Measurements from ENCODE around the gene TBL1X.
A peak's percentile ranks its signal among the peaks of the same experiment; 100 is the strongest.

The TBL1X gene

GRCh38 chrX:9622128-9622527, 157.3 kb downstream of the TBL1X start:
- DNase-seq (ENCODE audit: low read depth, low spot score), result no peak

- DNase-seq (ENCODE audit: low read depth, low spot score), result no peak
Observed at GRCh38 chrX:9626379-9626778, 161.5 kb downstream of the TBL1X start.

- DNase-seq (ENCODE audit: low read depth, low spot score), result no peak
Observed at GRCh38 chrX:9627922-9628321, 163.1 kb downstream of the TBL1X start.

- peak; percentile 77 for DNase-seq (ENCODE audit: low read depth, low spot score)
Observed at GRCh38 chrX:9628779-9629493, 164.1 kb downstream of the TBL1X start.

- no peak for DNase-seq (ENCODE audit: low read depth, low spot score)
Observed at GRCh38 chrX:9634551-9634950, 169.7 kb downstream of the TBL1X start.

- no peak for DNase-seq (ENCODE audit: low read depth, low spot score)
Observed at GRCh38 chrX:9635368-9635767, 170.5 kb downstream of the TBL1X start.

DNA sequence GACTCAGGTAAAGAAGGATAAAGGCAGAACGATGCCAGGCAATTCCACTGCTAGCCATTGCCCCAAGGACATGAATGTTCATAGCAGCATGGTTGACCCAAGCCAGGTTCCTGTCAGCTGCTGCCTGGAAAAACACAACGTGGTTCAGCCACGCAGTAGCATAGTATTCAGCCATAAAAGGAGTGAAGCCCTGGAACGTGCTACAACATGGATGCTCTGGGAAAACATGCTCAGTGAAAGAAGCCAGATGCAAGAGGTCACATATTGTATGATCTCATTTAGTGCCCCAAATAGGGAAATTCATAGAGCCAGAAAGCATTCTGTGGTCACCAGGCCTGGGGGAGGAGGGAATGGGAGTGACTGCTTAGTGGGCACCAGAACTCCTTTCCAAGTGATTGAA, 170.9 kb downstream of the TBL1X start:
- DNase-seq (ENCODE audit: low read depth, low spot score), result no peak

- no peak for DNase-seq (ENCODE audit: low read depth, low spot score)
Observed at GRCh38 chrX:9638871-9639270, 174.0 kb downstream of the TBL1X start.

GRCh38 chrX:9642270-9642995, 177.6 kb downstream of the TBL1X start:
- no peak for DNase-seq (ENCODE audit: low read depth, low spot score)

DNA sequence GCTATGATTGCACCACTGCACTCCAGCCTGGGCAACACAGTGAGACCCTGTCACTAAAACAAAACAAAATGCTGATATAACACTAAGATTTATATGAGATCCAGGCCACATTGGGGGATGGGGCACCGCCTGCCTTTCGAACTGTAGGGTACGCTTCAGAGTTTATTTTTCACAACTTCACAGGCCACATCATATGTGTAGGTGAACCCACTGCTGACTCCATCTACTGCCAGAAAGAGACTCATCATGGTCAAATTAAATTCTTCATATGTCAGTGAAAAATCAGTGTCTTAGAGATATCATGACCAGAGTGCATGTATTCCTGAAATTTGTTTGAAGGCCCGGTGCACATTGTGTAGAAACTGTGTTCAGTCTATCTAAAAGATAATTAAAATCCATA, 178.9 kb downstream of the TBL1X start:
- DNase-seq (ENCODE audit: low read depth, low spot score), result no peak

DNA sequence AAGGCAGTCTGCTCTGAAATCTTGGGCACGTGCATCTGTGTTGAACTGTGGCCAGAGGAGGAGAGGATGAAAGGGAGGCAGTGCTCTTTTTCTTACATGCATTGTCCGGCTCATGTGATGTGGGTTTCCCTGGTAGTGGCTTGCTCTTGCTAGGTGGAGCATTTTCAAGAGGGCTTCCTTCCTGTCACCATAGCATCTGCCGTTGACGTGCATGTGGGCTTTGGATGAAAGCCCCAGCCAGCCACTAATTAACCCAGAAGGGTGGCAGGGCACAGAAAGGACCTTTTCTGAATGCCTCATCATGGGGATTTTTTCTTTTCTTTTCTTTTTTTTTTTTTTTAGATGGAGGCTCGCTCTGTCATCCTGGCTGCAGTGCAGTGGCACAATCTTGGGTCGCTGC, 179.5 kb downstream of the TBL1X start:
- no peak for DNase-seq (ENCODE audit: low read depth, low spot score)

- DNase-seq (ENCODE audit: low read depth, low spot score), result peak; percentile 88
Observed at GRCh38 chrX:9646471-9647224, 181.8 kb downstream of the TBL1X start.

- DNase-seq (ENCODE audit: low read depth, low spot score), result no peak
Observed at GRCh38 chrX:9647431-9647830, 182.6 kb downstream of the TBL1X start.

- DNase-seq (ENCODE audit: low read depth, low spot score), result no peak
Observed at GRCh38 chrX:9650091-9650490, 185.2 kb downstream of the TBL1X start.

GRCh38 chrX:9651737-9652136, 186.9 kb downstream of the TBL1X start:
- DNase-seq (ENCODE audit: low read depth, low spot score), result no peak

DNA sequence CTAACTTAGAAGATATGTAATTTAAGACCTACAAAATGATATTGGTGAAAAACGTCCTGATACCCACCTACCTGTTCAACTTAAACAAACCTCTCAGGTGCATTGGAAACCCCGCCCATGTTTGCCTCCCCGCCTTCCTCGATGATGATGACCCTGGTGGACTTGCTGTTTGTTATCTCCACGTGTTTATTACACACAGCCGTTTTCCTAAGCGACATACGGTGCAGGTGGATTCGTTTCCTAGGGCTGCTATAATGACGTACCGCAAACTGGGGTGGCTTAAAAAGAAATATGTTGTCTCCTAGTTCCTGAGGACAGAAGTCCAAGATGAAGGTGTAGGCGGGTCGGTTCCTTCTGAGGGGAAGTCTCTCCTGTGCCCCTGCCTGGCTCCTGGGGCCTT, 190.1 kb downstream of the TBL1X start:
- DNase-seq (ENCODE audit: low read depth, low spot score), result no peak

DNA sequence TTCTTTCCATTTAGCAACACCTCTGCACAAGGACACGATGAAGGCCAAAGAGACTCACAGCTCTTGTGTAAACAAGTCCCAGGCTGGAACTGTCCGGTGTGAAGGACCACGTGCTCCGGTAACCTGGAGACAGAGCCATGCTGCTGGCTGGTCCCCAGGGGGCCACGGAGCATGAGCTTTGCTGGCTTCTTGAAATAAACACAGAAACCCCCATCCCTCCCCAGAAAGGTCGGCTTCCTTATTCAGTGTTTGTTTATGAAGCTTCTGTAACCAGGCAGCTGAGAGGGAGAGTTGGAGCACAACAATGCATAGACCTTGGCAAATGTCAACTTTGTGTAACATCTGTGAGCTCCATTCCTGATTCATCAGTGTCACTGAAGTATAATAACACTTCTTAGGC, 191.4 kb downstream of the TBL1X start:
- DNase-seq (ENCODE audit: low read depth, low spot score), result no peak

DNA sequence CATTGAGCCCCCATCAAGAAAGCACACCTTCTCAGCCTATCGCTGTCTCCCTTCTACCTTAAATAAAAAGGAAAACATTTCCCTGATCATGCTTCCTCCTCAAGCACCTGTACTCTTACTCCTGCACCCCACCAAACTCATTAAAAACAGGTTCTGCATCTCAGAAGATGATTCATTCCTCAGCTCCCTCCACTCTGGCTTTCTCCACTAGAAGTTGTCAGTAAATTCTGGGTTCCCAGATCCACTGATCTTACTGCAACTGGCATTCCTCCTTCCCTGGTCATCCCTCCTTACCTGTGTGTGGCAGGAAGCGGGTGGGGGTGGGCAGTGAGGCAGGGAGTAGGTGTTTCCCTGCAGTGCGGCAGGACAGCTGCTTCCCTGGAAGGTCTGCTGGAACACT, 192.0 kb downstream of the TBL1X start:
- no peak for DNase-seq (ENCODE audit: low read depth, low spot score)

GRCh38 chrX:9657590-9658256, 192.9 kb downstream of the TBL1X start:
- no peak for DNase-seq (ENCODE audit: low read depth, low spot score)

GRCh38 chrX:9658409-9658808, 193.6 kb downstream of the TBL1X start:
- DNase-seq (ENCODE audit: low read depth, low spot score), result no peak

DNA sequence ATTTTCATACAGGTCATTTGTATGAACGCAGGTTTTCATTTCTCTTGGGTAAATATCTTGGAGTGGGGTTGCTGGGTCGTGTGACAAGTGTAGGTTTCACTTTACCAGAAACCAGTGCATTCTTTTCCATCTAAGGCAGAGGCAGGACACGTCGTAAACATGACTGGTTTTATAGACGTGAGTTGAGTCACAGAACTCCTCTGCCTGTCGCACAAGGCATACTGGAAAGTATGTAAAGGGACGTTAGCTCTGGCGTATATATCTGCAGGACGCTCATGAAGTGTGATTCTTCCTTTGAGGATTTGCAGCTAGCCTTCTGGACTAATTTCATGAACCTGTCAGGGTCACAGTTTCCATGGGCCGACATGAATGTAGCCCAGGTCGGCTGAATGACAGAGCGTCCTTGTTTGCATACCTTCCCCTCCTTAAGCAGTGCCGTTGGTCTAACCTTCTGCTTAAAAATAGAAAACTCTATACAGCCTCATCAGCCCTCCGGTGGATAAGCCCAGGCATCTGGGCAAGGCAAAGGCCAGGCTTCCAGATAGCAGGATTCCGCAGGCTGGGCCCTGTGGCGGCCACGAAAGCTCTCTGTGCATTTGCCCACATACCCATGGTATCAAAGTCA, 194.8 kb downstream of the TBL1X start:
- no peak for DNase-seq (ENCODE audit: low read depth, low spot score)

DNA sequence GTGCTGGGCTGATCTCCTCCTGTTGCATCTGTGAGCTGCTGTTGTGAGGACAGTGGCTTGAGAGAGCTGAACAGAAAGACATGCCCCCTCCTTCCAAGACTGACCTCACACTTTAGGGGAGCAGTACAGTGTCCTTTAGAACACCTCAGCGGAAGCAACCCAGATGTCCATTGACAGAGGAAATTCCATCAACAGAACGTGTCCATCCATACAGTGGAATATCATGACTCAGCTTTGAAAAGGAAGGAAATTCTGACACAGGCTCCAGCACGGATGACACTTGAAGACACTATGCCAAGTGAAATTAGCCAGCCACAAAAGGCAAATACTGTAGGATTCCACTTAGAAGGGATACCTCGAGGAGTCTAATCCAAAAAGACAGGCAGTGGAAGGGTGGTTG, 197.3 kb downstream of the TBL1X start:
- no peak for DNase-seq (ENCODE audit: low read depth, low spot score)
